PFSK-1 (cell line): ENCODE data around the gene AGXT2.

Source experiments
- FOXP2 ChIP-seq: optimal IDR thresholded peaks from 2 replicates; pipeline ENCODE3; 2011; ENCODE audit warnings: borderline replicate concordance, control low read depth, inconsistent platforms; ENCODE audit not compliant: insufficient read depth; ENCODE audit errors: extremely low read length, extremely low read depth
- POLR2AphosphoS5 ChIP-seq: IDR thresholded peaks from 2 replicates; pipeline ENCODE4 v1.6.1; 2012; ENCODE audit warnings: low read depth, mild to moderate bottlenecking, control low read depth, low read length, moderate library complexity
- REST ChIP-seq, 2 experiments: IDR thresholded peaks; 2 replicates each; pipeline versions ENCODE4 v1.6.1 to v1.8.0; 2011 to 2012; ENCODE audit warnings: low read depth in 2 of 2, low read length in 2 of 2, control low read depth in 1 of 2, inconsistent platforms in 1 of 2, mild to moderate bottlenecking in 1 of 2, moderate library complexity in 1 of 2; ENCODE audit not compliant: insufficient read depth in 1 of 2
- SIN3A ChIP-seq: IDR thresholded peaks from 2 replicates; pipeline ENCODE4 v1.6.1; 2012; ENCODE audit warnings: mild to moderate bottlenecking, low read length, moderate library complexity, borderline replicate concordance; ENCODE audit not compliant: insufficient read depth
- TAF1 ChIP-seq: IDR thresholded peaks from 2 replicates; pipeline ENCODE4 v1.6.1; 2012; ENCODE audit warnings: low read length, control low read depth, borderline replicate concordance; ENCODE audit not compliant: insufficient read depth

The AGXT2 gene

GRCh38 chr5:34957857-34958690 is 89.7 kb downstream of the AGXT2 start:
- TF ChIP-seq POLR2AphosphoS5: no peak
- no peak for TF ChIP-seq FOXP2
- TF ChIP-seq REST (IDR thresholded peaks at IDR 0.05; ENCODE audit: insufficient read depth in 1 of 2, low read depth in 2 of 2, low read length in 2 of 2): no peak
- no peak for TF ChIP-seq TAF1
- TF ChIP-seq SIN3A: no peak

- TF ChIP-seq SIN3A (no peak), TAF1 (no peak), POLR2AphosphoS5 (no peak), FOXP2 (no peak), REST (IDR thresholded peaks at IDR 0.05; ENCODE audit: insufficient read depth in 1 of 2, low read depth in 2 of 2, low read length in 2 of 2) (no peak)
Observed at GRCh38 chr5:34957321-34957720, 90.4 kb downstream of the AGXT2 start.
